Mesendoderm (in vitro differentiated cells): Measurements from ENCODE around the gene ISLR.

Source experiments
- DNase-seq: peaks from one replicate; pipeline ENCODE4 v3.0.0; 2013
- H2AK5ac ChIP-seq: 2 replicates; pipeline ENCODE4 v1.6.1; 2013; ENCODE audit warnings: low read length, inconsistent platforms
- H2BK120ac ChIP-seq: 2 replicates; pipeline ENCODE4 v1.6.1; 2013; ENCODE audit warnings: low read depth, mild to moderate bottlenecking, low read length, moderate library complexity, mixed read lengths
- H2BK15ac ChIP-seq: replicated peaks from 2 replicates; pipeline ENCODE4 v1.6.1; 2013; ENCODE audit warnings: low read depth, mild to moderate bottlenecking, moderate library complexity
- H2BK5ac ChIP-seq: 2 replicates; pipeline ENCODE4 v1.6.1; 2013; ENCODE audit warnings: low read length, inconsistent platforms
- H3K18ac ChIP-seq: 2 replicates; pipeline ENCODE4 v1.6.1; 2013; ENCODE audit warnings: mild to moderate bottlenecking, low read length, mixed read lengths
- H3K23ac ChIP-seq: one replicate; pipeline ENCODE4 v1.6.1; 2013; ENCODE audit warnings: low read length
- H3K27ac ChIP-seq: 2 replicates; pipeline ENCODE4 v1.5.1; 2013; ENCODE audit warnings: low read depth, mild to moderate bottlenecking, inconsistent platforms, low read length, moderate library complexity
- H3K27me3 ChIP-seq: 2 replicates; pipeline ENCODE4 v1.6.1; 2013; ENCODE audit warnings: low read length, control low read depth, mild to moderate bottlenecking, inconsistent platforms; ENCODE audit not compliant: insufficient read depth, poor library complexity
- H3K36me3 ChIP-seq: 2 replicates; pipeline ENCODE4 v1.6.1; 2013; ENCODE audit warnings: low read length, inconsistent platforms; ENCODE audit not compliant: control insufficient read depth, insufficient read depth
- H3K4ac ChIP-seq: one replicate; pipeline ENCODE4 v1.6.1; 2013; ENCODE audit warnings: low read depth, mild to moderate bottlenecking, low read length, moderate library complexity
- H3K4me1 ChIP-seq: 2 replicates; pipeline ENCODE4 v1.6.1; 2013; ENCODE audit warnings: low read depth, low read length, inconsistent platforms; ENCODE audit not compliant: control insufficient read depth
- H3K4me2 ChIP-seq: 2 replicates; pipeline ENCODE4 v1.6.1; 2013; ENCODE audit warnings: low read length
- H3K4me3 ChIP-seq: 2 replicates; pipeline ENCODE4 v1.5.1; 2013; ENCODE audit warnings: mild to moderate bottlenecking, low read length
- H3K56ac ChIP-seq: one replicate; pipeline ENCODE4 v1.6.1; 2013; ENCODE audit warnings: low read length
- H3K79me1 ChIP-seq: 2 replicates; pipeline ENCODE4 v1.6.1; 2013; ENCODE audit warnings: low read length, inconsistent platforms
- H3K79me2 ChIP-seq: 2 replicates; pipeline ENCODE4 v1.6.1; 2013; ENCODE audit warnings: mild to moderate bottlenecking, low read length; ENCODE audit not compliant: control insufficient read depth, insufficient read depth
- H3K9ac ChIP-seq: 2 replicates; pipeline ENCODE4 v1.6.1; 2013; ENCODE audit warnings: low read length, inconsistent platforms
- H4K5ac ChIP-seq: one replicate; pipeline ENCODE4 v1.6.1; 2013; ENCODE audit warnings: low read length
- H4K8ac ChIP-seq: one replicate; pipeline ENCODE4 v1.6.1; 2013; ENCODE audit warnings: low read depth, mild to moderate bottlenecking, control low read depth, low read length, moderate library complexity
- WGBS: extraction: QIAGEN DNeasy Blood & Tissue Kit; methylation state at CpG from one replicate; pipeline ENCODE4 v1.1.7; 2013; ENCODE audit warnings: low lambda C conversion rate, missing lambda C conversion rate; ENCODE audit not compliant: insufficient coverage; ENCODE audit errors: extremely low coverage; 5-methylcytosine and 5-hydroxymethylcytosine counted together

ISLR gene

GRCh38 chr15:74128785-74129585 is 44.5 kb upstream of the ISLR start:
- H3K4me2 ChIP-seq: peak overlapping the region; percentile 15
- H3K18ac ChIP-seq: no peak overlapping the region
- H3K79me1 ChIP-seq: no peaks in the 10 kb centered on the region
- no peak overlapping the region for H3K23ac ChIP-seq
- no peak overlapping the region for H3K4me3 ChIP-seq
- H3K9ac ChIP-seq: peak overlapping the region; percentile 25
- no peak overlapping the region for H2BK120ac ChIP-seq
- H3K27ac ChIP-seq: no peak overlapping the region
- no peak overlapping the region for H2BK15ac ChIP-seq
- H3K56ac ChIP-seq: peak overlapping the region; percentile 12
- no peaks in the 10 kb centered on the region for H3K79me2 ChIP-seq
- H4K8ac ChIP-seq: no peak overlapping the region
- no CpG with 5 or more reads among the region's 43 CpGs for WGBS
- no peak overlapping the region for H2AK5ac ChIP-seq
- no peak for DNase-seq
- no peak overlapping the region for H2BK5ac ChIP-seq
- no peak overlapping the region for H3K4ac ChIP-seq
- H3K27me3 ChIP-seq: peaks cover 50% of the 10 kb centered on the region
- peaks cover 8% of the 10 kb centered on the region for H3K4me1 ChIP-seq
- no peaks in the 10 kb centered on the region for H3K36me3 ChIP-seq
- no peak overlapping the region for H4K5ac ChIP-seq

GRCh38 chr15:74129586-74130154 is 43.8 kb upstream of the ISLR start:
- Histone ChIP-seq H3K4me1 (peaks cover 9% of the 10 kb centered on the region), H3K18ac (no peak overlapping the region), H2BK120ac (no peak overlapping the region), H3K4ac (no peak overlapping the region), H3K4me2 (peak overlapping the region; percentile 15), H4K5ac (no peak overlapping the region), H2BK15ac (no peak overlapping the region), H3K27ac (no peak overlapping the region), H3K56ac (peak overlapping the region; percentile 12), H2BK5ac (no peak overlapping the region), H3K27me3 (peaks cover 55% of the 10 kb centered on the region), H3K79me1 (no peaks in the 10 kb centered on the region), H4K8ac (no peak overlapping the region), H3K9ac (no peak overlapping the region), H2AK5ac (no peak overlapping the region), H3K23ac (no peak overlapping the region), H3K79me2 (no peaks in the 10 kb centered on the region), H3K36me3 (no peaks in the 10 kb centered on the region), H3K4me3 (no peak overlapping the region)
- no CpG with 5 or more reads among the region's 40 CpGs for WGBS
- peak; percentile 64 for DNase-seq

GRCh38 chr15:74130155-74130848 is 43.2 kb upstream of the ISLR start, which contains the start of gene ISLR2:
Gene ISLR2 (plus strand): TSS chr15:74130586. CDS start chr15:74132755, 2,169 bp downstream.
- Histone ChIP-seq H4K5ac (no peak within 1 kb of the TSS), H3K4ac (no peak within 1 kb of the TSS), H3K27ac (no peak within 1 kb of the TSS), H3K79me1 (no peaks in the 10 kb centered on the region), H3K79me2 (no peaks in the 10 kb centered on the region), H3K18ac (no peak within 1 kb of the TSS), H3K23ac (no peak within 1 kb of the TSS), H2BK15ac (no peak within 1 kb of the TSS), H2BK120ac (no peak within 1 kb of the TSS), H2AK5ac (no peak within 1 kb of the TSS), H3K27me3 (peaks cover 58% of the 10 kb centered on the region), H3K56ac (peak within 1 kb of the TSS; percentile 12), H3K9ac (peak within 1 kb of the TSS; percentile 33), H3K4me3 (no peak within 1 kb of the TSS), H2BK5ac (no peak within 1 kb of the TSS), H3K36me3 (no peaks in the 10 kb centered on the region), H4K8ac (no peak within 1 kb of the TSS), H3K4me1 (peaks cover 9% of the 10 kb centered on the region), H3K4me2 (peak within 1 kb of the TSS; percentile 26)
- WGBS: no CpG with 5 or more reads among the region's 53 CpGs
- no peak for DNase-seq

GRCh38 chr15:74130849-74131627 is 42.5 kb upstream of the ISLR start:
- no peak overlapping the region for H4K8ac ChIP-seq
- peaks cover 9% of the 10 kb centered on the region for H3K4me1 ChIP-seq
- peaks cover 58% of the 10 kb centered on the region for H3K27me3 ChIP-seq
- no peak for DNase-seq
- no peak overlapping the region for H3K9ac ChIP-seq
- no CpG with 5 or more reads among the region's 28 CpGs for WGBS
- H3K27ac ChIP-seq: no peak overlapping the region
- no peak overlapping the region for H3K4me2 ChIP-seq
- H3K4me3 ChIP-seq: no peak overlapping the region
- H3K56ac ChIP-seq: no peak overlapping the region
- no peak overlapping the region for H3K23ac ChIP-seq
- no peak overlapping the region for H2BK15ac ChIP-seq
- no peak overlapping the region for H3K4ac ChIP-seq
- H3K79me1 ChIP-seq: no peaks in the 10 kb centered on the region
- no peak overlapping the region for H4K5ac ChIP-seq
- no peak overlapping the region for H2BK120ac ChIP-seq
- H3K18ac ChIP-seq: no peak overlapping the region
- no peaks in the 10 kb centered on the region for H3K36me3 ChIP-seq
- no peaks in the 10 kb centered on the region for H3K79me2 ChIP-seq
- H2AK5ac ChIP-seq: no peak overlapping the region
- H2BK5ac ChIP-seq: no peak overlapping the region

- H2AK5ac ChIP-seq: no peak overlapping the region
- no peaks in the 10 kb centered on the region for H3K79me1 ChIP-seq
- H2BK120ac ChIP-seq: no peak overlapping the region
- no peak overlapping the region for H3K4ac ChIP-seq
- H3K4me1 ChIP-seq: peaks cover 11% of the 10 kb centered on the region
- DNase-seq: no peak
- no peak overlapping the region for H2BK5ac ChIP-seq
- no peak overlapping the region for H3K56ac ChIP-seq
- no peak overlapping the region for H2BK15ac ChIP-seq
- no peak overlapping the region for H4K8ac ChIP-seq
- WGBS: no CpG with 5 or more reads among the region's 20 CpGs
- H4K5ac ChIP-seq: no peak overlapping the region
- no peak overlapping the region for H3K9ac ChIP-seq
- no peak overlapping the region for H3K18ac ChIP-seq
- H3K36me3 ChIP-seq: no peaks in the 10 kb centered on the region
- no peaks in the 10 kb centered on the region for H3K79me2 ChIP-seq
- H3K23ac ChIP-seq: no peak overlapping the region
- no peak overlapping the region for H3K4me2 ChIP-seq
- no peak overlapping the region for H3K4me3 ChIP-seq
- no peak overlapping the region for H3K27ac ChIP-seq
- H3K27me3 ChIP-seq: peaks cover 58% of the 10 kb centered on the region
Measured at GRCh38 chr15:74131628-74132413, 41.7 kb upstream of the ISLR start.
